ENCODE measurements around the gene ELOB. TPM values are rescaled to one million over a fixed set of nuclear protein-coding genes. Genes with fewer than 3 reads are reported as not detected.

The ELOB gene
- total RNA-seq, 1 experiment from 2014 or later = 259 TPM

- H3K4me2 ChIP-seq = no peak overlapping the region
- no peak overlapping the region for H2AFZ ChIP-seq
- ChIA-PET CTCF (no interaction called here), POLR2A (ENCODE audit: unreplicated experiment) (no interaction called here)
- H4K20me1 ChIP-seq (ENCODE audit: insufficient read depth) = no peaks in the 10 kb centered on the region
- peaks cover 10% of the 10 kb centered on the region for H3K4me1 ChIP-seq (replicated peaks; ENCODE audit: insufficient read depth)
- H3K9me3 ChIP-seq (ENCODE audit: insufficient read depth, low read depth) = no peaks in the 10 kb centered on the region
- no peaks in the 10 kb centered on the region for H3K79me2 ChIP-seq (ENCODE audit: low read depth)
- H3K27me3 ChIP-seq (ENCODE audit: insufficient read depth, low read depth) = no peaks in the 10 kb centered on the region
- intact Hi-C loops (cut with micrococcal nuclease; ENCODE audit: unreplicated experiment) = no loop called here
- no TSS peak for BruUV-seq (replicated peaks)
- DNase-seq = no peak
- H3K9me2 ChIP-seq (ENCODE audit: insufficient read depth) = no peaks in the 10 kb centered on the region
- peaks cover 16% of the 10 kb centered on the region; the same call in 1 of the 2 replicates for H3F3A ChIP-seq (ENCODE audit: insufficient read depth, low read depth)
- no peak overlapping the region for H3K27ac ChIP-seq
- no peaks in the 10 kb centered on the region for H3K36me3 ChIP-seq (ENCODE audit: low read depth)
- H3K4me3 ChIP-seq = no peak overlapping the region
- TF ChIP-seq EZH2 (IDR thresholded peaks at IDR 0.05; ENCODE audit: low read depth) (no peak), CTCF (conservative IDR thresholded peaks at IDR 0.05) (no peak)
Measured at GRCh38 chr16:2804728-2805127, 27.6 kb upstream of the ELOB start.

GRCh38 chr16:2803545-2804195 lies 26.6 kb upstream of the ELOB start:
- Histone ChIP-seq H3K9me3 (ENCODE audit: insufficient read depth, low read depth) (no peaks in the 10 kb centered on the region), H3F3A (ENCODE audit: insufficient read depth, low read depth) (peaks cover 16% of the 10 kb centered on the region; the same call in 1 of the 2 replicates), H2AFZ (no peak overlapping the region), H3K4me2 (no peak overlapping the region), H3K27me3 (ENCODE audit: insufficient read depth, low read depth) (no peaks in the 10 kb centered on the region), H3K4me3 (no peak overlapping the region), H3K36me3 (ENCODE audit: low read depth) (no peaks in the 10 kb centered on the region), H3K79me2 (ENCODE audit: low read depth) (no peaks in the 10 kb centered on the region), H3K27ac (no peak overlapping the region), H3K9me2 (ENCODE audit: insufficient read depth) (no peaks in the 10 kb centered on the region), H3K4me1 (replicated peaks; ENCODE audit: insufficient read depth) (peaks cover 15% of the 10 kb centered on the region), H4K20me1 (ENCODE audit: insufficient read depth) (no peaks in the 10 kb centered on the region)
- BruUV-seq (replicated peaks) = no TSS peak
- POLR2A ChIA-PET (ENCODE audit: unreplicated experiment) = no interaction called here
- no peak for DNase-seq
- CTCF ChIA-PET = no interaction called here
- intact Hi-C loops (cut with micrococcal nuclease; ENCODE audit: unreplicated experiment) = no loop called here
- TF ChIP-seq EZH2 (IDR thresholded peaks at IDR 0.05; ENCODE audit: low read depth) (no peak), CTCF (conservative IDR thresholded peaks at IDR 0.05) (no peak)

- 0 out of 2 replicates have a peak overlapping the region, but pooled peaks have one; percentile 25 for H3K4me2 ChIP-seq
- peaks cover 34% of the 10 kb centered on the region for H3F3A ChIP-seq (ENCODE audit: insufficient read depth, low read depth)
- peaks cover 36% of the 10 kb centered on the region for H3K4me1 ChIP-seq (replicated peaks; ENCODE audit: insufficient read depth)
- CTCF ChIA-PET = no interaction called here
- no peaks in the 10 kb centered on the region for H3K27me3 ChIP-seq (ENCODE audit: insufficient read depth, low read depth)
- BruUV-seq (replicated peaks) = no TSS peak
- H3K36me3 ChIP-seq (ENCODE audit: low read depth) = no peaks in the 10 kb centered on the region
- no peak for TF ChIP-seq EZH2 (IDR thresholded peaks at IDR 0.05; ENCODE audit: low read depth)
- H3K4me3 ChIP-seq = no peak overlapping the region
- no peaks in the 10 kb centered on the region for H3K9me3 ChIP-seq (ENCODE audit: insufficient read depth, low read depth)
- no peaks in the 10 kb centered on the region for H4K20me1 ChIP-seq (ENCODE audit: insufficient read depth)
- peak in 1 of 2 experiments; percentile 87 for DNase-seq
- intact Hi-C loops (cut with micrococcal nuclease; ENCODE audit: unreplicated experiment) = no loop called here
- POLR2A ChIA-PET (ENCODE audit: unreplicated experiment) = interaction anchor here (0.6 kb wide), 1 partner anchor 24 kb away, joined by 5 read pairs; no protein-coding TSS in a partner anchor
- H3K9me2 ChIP-seq (ENCODE audit: insufficient read depth) = no peaks in the 10 kb centered on the region
- H3K79me2 ChIP-seq (ENCODE audit: low read depth) = no peaks in the 10 kb centered on the region
- peak overlapping the region; percentile 27 for H3K27ac ChIP-seq
- H2AFZ ChIP-seq = no peak overlapping the region
Measured at GRCh38 chr16:2799859-2800226, 22.8 kb upstream of the ELOB start.
